ENCODE data around the gene KCNH1.

The KCNH1 gene

DNA sequence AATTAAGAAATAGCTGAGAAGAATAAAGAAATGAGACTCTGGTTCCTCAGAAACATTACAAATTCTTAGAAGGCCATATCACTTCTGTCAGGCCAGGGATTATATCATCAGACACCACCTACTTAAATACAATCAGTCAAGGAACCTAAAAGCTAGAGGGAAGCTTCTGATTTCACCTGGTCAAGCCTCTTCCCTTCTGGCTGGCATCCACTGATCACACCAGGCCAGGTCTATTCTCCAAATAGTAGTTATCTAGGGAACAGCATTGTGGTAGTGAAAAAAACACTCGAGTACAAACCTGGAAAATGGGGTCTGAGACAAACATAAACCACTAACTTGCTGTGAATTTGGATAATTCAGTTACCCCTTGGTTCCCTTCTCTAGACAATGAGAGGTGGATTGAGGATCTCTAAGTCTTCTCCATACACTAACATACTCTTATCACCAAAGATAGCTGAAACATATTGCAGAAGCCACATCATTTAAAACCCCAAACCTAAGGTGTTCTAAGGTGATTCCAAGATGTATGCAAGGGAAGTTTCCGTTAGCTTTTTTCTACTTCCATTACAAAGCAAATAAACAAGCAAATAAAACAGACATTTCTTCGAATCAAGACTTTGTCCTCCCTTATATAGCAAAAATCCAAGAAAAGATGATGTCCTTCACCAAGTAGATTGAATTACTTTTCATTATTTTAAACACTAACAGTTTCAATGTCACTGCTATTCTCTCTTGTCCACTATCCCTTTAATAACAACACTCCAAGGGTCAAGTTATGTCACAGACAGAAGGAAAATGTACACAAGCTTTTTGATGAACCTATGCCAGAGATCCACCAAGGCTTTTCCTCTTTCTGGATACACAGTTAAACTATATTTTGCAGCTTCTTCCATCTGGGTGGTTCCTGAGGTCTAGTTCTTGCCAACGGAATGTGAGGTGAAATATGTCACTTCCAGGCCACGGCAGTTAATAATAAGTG is 212.9 kb downstream of the KCNH1 start:
- TF ChIP-seq, protein P1, sequence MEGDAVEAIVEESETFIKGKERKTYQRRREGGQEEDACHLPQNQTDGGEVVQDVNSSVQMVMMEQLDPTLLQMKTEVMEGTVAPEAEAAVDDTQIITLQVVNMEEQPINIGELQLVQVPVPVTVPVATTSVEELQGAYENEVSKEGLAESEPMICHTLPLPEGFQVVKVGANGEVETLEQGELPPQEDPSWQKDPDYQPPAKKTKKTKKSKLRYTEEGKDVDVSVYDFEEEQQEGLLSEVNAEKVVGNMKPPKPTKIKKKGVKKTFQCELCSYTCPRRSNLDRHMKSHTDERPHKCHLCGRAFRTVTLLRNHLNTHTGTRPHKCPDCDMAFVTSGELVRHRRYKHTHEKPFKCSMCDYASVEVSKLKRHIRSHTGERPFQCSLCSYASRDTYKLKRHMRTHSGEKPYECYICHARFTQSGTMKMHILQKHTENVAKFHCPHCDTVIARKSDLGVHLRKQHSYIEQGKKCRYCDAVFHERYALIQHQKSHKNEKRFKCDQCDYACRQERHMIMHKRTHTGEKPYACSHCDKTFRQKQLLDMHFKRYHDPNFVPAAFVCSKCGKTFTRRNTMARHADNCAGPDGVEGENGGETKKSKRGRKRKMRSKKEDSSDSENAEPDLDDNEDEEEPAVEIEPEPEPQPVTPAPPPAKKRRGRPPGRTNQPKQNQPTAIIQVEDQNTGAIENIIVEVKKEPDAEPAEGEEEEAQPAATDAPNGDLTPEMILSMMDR (IDR thresholded peaks at IDR 0.05; ENCODE audit: low read depth, low read length, missing control alignments), result no peak
- DNase-seq (ENCODE audit: low read depth), result no peak
- H3K4me3 ChIP-seq (ENCODE audit: low read depth, low read length), result no peak overlapping the region

DNA sequence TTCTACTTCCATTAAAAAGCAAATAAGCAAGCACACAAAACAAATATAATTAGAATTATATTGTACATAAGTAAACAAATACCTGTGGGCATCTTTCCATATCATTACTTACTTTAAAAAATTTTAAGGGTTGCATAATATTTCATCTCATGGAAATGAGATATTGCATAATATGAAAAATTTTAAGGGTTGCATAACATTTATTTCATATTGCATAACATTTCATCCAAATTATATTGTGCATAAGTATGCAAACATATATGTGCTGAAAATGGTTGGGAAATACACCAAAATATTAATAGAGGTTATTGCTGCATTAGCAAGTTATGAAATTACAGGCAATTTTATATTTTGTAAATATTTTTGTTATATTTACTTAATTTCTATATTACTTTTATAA is 213.7 kb downstream of the KCNH1 start:
- TF ChIP-seq, protein P1 (IDR thresholded peaks at IDR 0.05; ENCODE audit: low read depth, low read length, missing control alignments), result no peak
- DNase-seq (ENCODE audit: low read depth), result no peak
- H3K4me3 ChIP-seq (ENCODE audit: low read depth, low read length), result no peak overlapping the region

- DNase-seq (ENCODE audit: low read depth), result no peak
- TF ChIP-seq, protein P1 (IDR thresholded peaks at IDR 0.05; ENCODE audit: low read depth, low read length, missing control alignments), result no peak
- H3K4me3 ChIP-seq (ENCODE audit: low read depth, low read length), result no peak overlapping the region
Observed at GRCh38 chr1:210918893-210919292, 215.1 kb downstream of the KCNH1 start.

- DNase-seq (ENCODE audit: low read depth), result no peak
- H3K4me3 ChIP-seq (ENCODE audit: low read depth, low read length), result no peak overlapping the region
- TF ChIP-seq, protein P1 (IDR thresholded peaks at IDR 0.05; ENCODE audit: low read depth, low read length, missing control alignments), result no peak
Observed at GRCh38 chr1:210917560-210918169, 216.3 kb downstream of the KCNH1 start.

GRCh38 chr1:210916548-210916947 is 217.4 kb downstream of the KCNH1 start:
- TF ChIP-seq, protein P1 (IDR thresholded peaks at IDR 0.05; ENCODE audit: low read depth, low read length, missing control alignments), result no peak
- no peak for DNase-seq (ENCODE audit: low read depth)
- no peak overlapping the region for H3K4me3 ChIP-seq (ENCODE audit: low read depth, low read length)

GRCh38 chr1:210915890-210916507 is 217.9 kb downstream of the KCNH1 start:
- H3K4me3 ChIP-seq (ENCODE audit: low read depth, low read length), result no peak overlapping the region
- no peak for DNase-seq (ENCODE audit: low read depth)
- TF ChIP-seq, protein P1 (IDR thresholded peaks at IDR 0.05; ENCODE audit: low read depth, low read length, missing control alignments), result no peak

All from GM12864 (cell line).